Measurements from ENCODE around the gene PCDH9.

DNA sequence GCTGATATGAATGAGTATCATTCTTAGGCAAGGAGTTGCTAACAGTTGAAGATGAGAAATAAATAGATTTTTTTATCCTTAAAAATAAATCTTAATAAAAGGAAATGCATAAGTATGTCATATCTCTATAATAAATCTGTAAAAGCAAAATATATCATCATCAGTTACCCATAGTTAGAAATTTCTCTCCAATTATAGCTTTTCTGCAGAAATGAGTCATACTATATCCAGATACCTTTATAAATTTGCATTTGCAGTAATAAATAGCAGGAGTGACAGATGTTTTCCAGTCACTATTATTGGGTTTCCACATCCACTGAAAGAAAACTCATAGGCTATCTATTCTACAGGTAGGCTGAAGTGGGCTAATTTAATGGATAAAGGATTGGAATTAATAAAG, 829.8 kb downstream of the PCDH9 start:
- TF ChIP-seq, protein P1, sequence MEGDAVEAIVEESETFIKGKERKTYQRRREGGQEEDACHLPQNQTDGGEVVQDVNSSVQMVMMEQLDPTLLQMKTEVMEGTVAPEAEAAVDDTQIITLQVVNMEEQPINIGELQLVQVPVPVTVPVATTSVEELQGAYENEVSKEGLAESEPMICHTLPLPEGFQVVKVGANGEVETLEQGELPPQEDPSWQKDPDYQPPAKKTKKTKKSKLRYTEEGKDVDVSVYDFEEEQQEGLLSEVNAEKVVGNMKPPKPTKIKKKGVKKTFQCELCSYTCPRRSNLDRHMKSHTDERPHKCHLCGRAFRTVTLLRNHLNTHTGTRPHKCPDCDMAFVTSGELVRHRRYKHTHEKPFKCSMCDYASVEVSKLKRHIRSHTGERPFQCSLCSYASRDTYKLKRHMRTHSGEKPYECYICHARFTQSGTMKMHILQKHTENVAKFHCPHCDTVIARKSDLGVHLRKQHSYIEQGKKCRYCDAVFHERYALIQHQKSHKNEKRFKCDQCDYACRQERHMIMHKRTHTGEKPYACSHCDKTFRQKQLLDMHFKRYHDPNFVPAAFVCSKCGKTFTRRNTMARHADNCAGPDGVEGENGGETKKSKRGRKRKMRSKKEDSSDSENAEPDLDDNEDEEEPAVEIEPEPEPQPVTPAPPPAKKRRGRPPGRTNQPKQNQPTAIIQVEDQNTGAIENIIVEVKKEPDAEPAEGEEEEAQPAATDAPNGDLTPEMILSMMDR (IDR thresholded peaks at IDR 0.05; ENCODE audit: low read length), result no peak
- no peak for TF ChIP-seq EZH2 (IDR thresholded peaks at IDR 0.05; ENCODE audit: borderline replicate concordance, low read length)

All from OCI-LY1 (cell line).